ENCODE measurements around the gene RARA.

The RARA gene

GRCh38 chr17:40347319-40348135, 38.5 kb downstream of the RARA start:
- DNase-seq, result no peak

GRCh38 chr17:40348136-40348504, 39.1 kb downstream of the RARA start:
- DNase-seq, result no peak

- DNase-seq, result peak; percentile 51
Measured at GRCh38 chr17:40348562-40349476, 39.8 kb downstream of the RARA start.

- no peak for DNase-seq
Measured at GRCh38 chr17:40349477-40349894, 40.5 kb downstream of the RARA start.

GRCh38 chr17:40349895-40350688, 41.1 kb downstream of the RARA start:
- no peak for DNase-seq

GRCh38 chr17:40350689-40351358, 41.8 kb downstream of the RARA start:
- peak; percentile 31 for DNase-seq

GRCh38 chr17:40351359-40352236, 42.6 kb downstream of the RARA start:
- peak; percentile 27 for DNase-seq

GRCh38 chr17:40352237-40352778, 43.3 kb downstream of the RARA start:
- DNase-seq, result no peak

GRCh38 chr17:40352779-40353394, 43.9 kb downstream of the RARA start:
- no peak for DNase-seq

GRCh38 chr17:40354221-40355122, 45.5 kb downstream of the RARA start:
- no peak for DNase-seq

GRCh38 chr17:40355123-40355803, 46.3 kb downstream of the RARA start:
- peak; percentile 9 for DNase-seq

GRCh38 chr17:40355804-40356758, 47.1 kb downstream of the RARA start:
- DNase-seq, result no peak

GRCh38 chr17:40356990-40357881, 48.3 kb downstream of the RARA start:
- no peak for DNase-seq

- peak; percentile 73 for DNase-seq
Measured at GRCh38 chr17:40358323-40359038, 49.5 kb downstream of the RARA start.

GRCh38 chr17:40360091-40360490, 51.1 kb downstream of the RARA start:
- DNase-seq, result no peak
